Liver (tissue), 9 donors: ENCODE results near the gene SKAP1. TPM values are rescaled to one million over a fixed set of nuclear protein-coding genes. Genes with fewer than 3 reads are reported as not detected.
A peak's percentile ranks its signal among the peaks of the same experiment; 100 is the strongest.

Source experiments
- DNase-seq: peaks from one replicate; pipeline ENCODE4 v3.0.0-alpha.2; 2017; ENCODE audit warnings: low spot score
- H3K27ac ChIP-seq, 2 donors: one replicate each; pipeline ENCODE4 v1.7.0; 2013; ENCODE audit warnings: inconsistent platforms in 2 of 2, low read length in 2 of 2, control low read depth in 1 of 2, low read depth in 1 of 2, mild to moderate bottlenecking in 1 of 2
- H3K27me3 ChIP-seq, 4 donors: one replicate each; pipeline versions ENCODE4 v1.6.1 to v1.7.0; 2013; ENCODE audit warnings: low read length in 3 of 4, inconsistent platforms in 1 of 4, mild to moderate bottlenecking in 1 of 4, moderate library complexity in 1 of 4; ENCODE audit not compliant: control insufficient read depth in 4 of 4, insufficient read depth in 4 of 4
- H3K36me3 ChIP-seq, 4 donors: one replicate each; pipeline versions ENCODE4 v1.6.1 to v1.7.0; 2013; ENCODE audit warnings: low read length in 3 of 4, mild to moderate bottlenecking in 3 of 4, low read depth in 1 of 4, moderate library complexity in 1 of 4; ENCODE audit not compliant: control insufficient read depth in 4 of 4, insufficient read depth in 3 of 4
- H3K4me1 ChIP-seq, 4 donors: one replicate each; pipeline versions ENCODE4 v1.6.1 to v1.7.0; 2013; ENCODE audit warnings: low read length in 3 of 4, mild to moderate bottlenecking in 3 of 4, moderate library complexity in 1 of 4; ENCODE audit not compliant: control insufficient read depth in 4 of 4, insufficient read depth in 4 of 4
- H3K4me3 ChIP-seq, 3 donors: one replicate each; pipeline versions ENCODE4 v1.6.1 to v1.7.0; 2013; ENCODE audit warnings: low read length in 3 of 3, control low read depth in 1 of 3, low read depth in 1 of 3, mild to moderate bottlenecking in 1 of 3
- H3K9ac ChIP-seq, 2 donors: one replicate each; pipeline ENCODE4 v1.7.0; 2013; ENCODE audit warnings: low read length in 2 of 2, mild to moderate bottlenecking in 2 of 2, moderate library complexity in 2 of 2, control low read depth in 1 of 2, low read depth in 1 of 2
- H3K9me3 ChIP-seq, 4 donors: one replicate each; pipeline versions ENCODE4 v1.6.1 to v1.7.0; 2013; ENCODE audit warnings: low read length in 3 of 4; ENCODE audit not compliant: control insufficient read depth in 4 of 4
- ATF3 ChIP-seq: IDR thresholded peaks from 2 replicates; pipeline ENCODE4 v1.6.1; 2016; ENCODE audit warnings: antibody characterized with exemption
- CTCF ChIP-seq: fragments of 150-350 bp; IDR thresholded peaks from 2 replicates; pipeline ENCODE4 v1.5.1; 2017; ENCODE audit warnings: improper control_type of control experiment, low read depth, low read length; ENCODE audit not compliant: missing input control
- EGR1 ChIP-seq, 2 donors: IDR thresholded peaks; 2 replicates each; pipeline ENCODE4 v1.6.1; 2016 to 2018; ENCODE audit warnings: antibody characterized with exemption in 2 of 2, low read depth in 2 of 2
- FOXA2 ChIP-seq: IDR thresholded peaks from 2 replicates; pipeline ENCODE4 v1.6.1; 2016; ENCODE audit warnings: antibody characterized with exemption
- GABPA ChIP-seq, 2 donors: IDR thresholded peaks in 1 of 2; conservative IDR thresholded peaks in 1 of 2; 2 replicates each; pipeline ENCODE4 v1.6.1; 2016; ENCODE audit warnings: antibody characterized with exemption in 2 of 2, mild to moderate bottlenecking in 1 of 2, moderate library complexity in 1 of 2
- HNF4A ChIP-seq, 2 donors: conservative IDR thresholded peaks; 2 replicates each; pipeline ENCODE4 v1.6.1; 2016; ENCODE audit warnings: antibody characterized with exemption in 2 of 2, mild to moderate bottlenecking in 2 of 2
- HNF4G ChIP-seq: IDR thresholded peaks from 2 replicates; pipeline ENCODE4 v1.6.1; 2016; ENCODE audit warnings: antibody characterized with exemption
- JUND ChIP-seq, 2 donors: IDR thresholded peaks; 2 replicates each; pipeline ENCODE4 v1.6.1; 2016; ENCODE audit warnings: antibody characterized with exemption in 2 of 2
- NR2F2 ChIP-seq: IDR thresholded peaks from 2 replicates; pipeline ENCODE4 v1.6.1; 2016; ENCODE audit warnings: antibody characterized with exemption
- RAD21 ChIP-seq, 2 donors: IDR thresholded peaks; 2 replicates each; pipeline ENCODE4 v1.6.1; 2016; ENCODE audit warnings: antibody characterized with exemption in 2 of 2, mild to moderate bottlenecking in 2 of 2
- REST ChIP-seq: IDR thresholded peaks from 2 replicates; pipeline ENCODE4 v1.6.1; 2016; ENCODE audit warnings: antibody characterized with exemption, mild to moderate bottlenecking
- RXRA ChIP-seq, 2 donors: IDR thresholded peaks; 2 replicates each; pipeline ENCODE4 v1.6.1; 2017 to 2018; ENCODE audit warnings: antibody characterized with exemption in 2 of 2, mild to moderate bottlenecking in 1 of 2
- SP1 ChIP-seq: IDR thresholded peaks from 2 replicates; pipeline ENCODE4 v1.6.1; 2018; ENCODE audit warnings: antibody characterized with exemption, mild to moderate bottlenecking
- TAF1 ChIP-seq: conservative IDR thresholded peaks from 2 replicates; pipeline ENCODE4 v1.6.1; 2016; ENCODE audit warnings: antibody characterized with exemption, mild to moderate bottlenecking
- YY1 ChIP-seq: IDR thresholded peaks from 2 replicates; pipeline ENCODE4 v1.6.1; 2016; ENCODE audit warnings: antibody characterized with exemption, mild to moderate bottlenecking
- ZBTB33 ChIP-seq: IDR thresholded peaks from 2 replicates; pipeline ENCODE4 v1.6.1; 2016; ENCODE audit warnings: antibody characterized with exemption
- WGBS: extraction: QIAGEN DNeasy Blood & Tissue Kit; methylation state at CpG from one replicate; pipeline ENCODE4 v1.1.7; 2013; 5-methylcytosine and 5-hydroxymethylcytosine counted together
- polyA plus RNA-seq, 2 donors: library from polyadenylated mRNA; stranded (reverse) in 1 of 2; unstranded in 1 of 2; fragments of 200-250 nt in 1 of 2; fragments of >200 nt in 1 of 2; fragmentation: Nextera tagmentation in 1 of 2; extraction: Ambion mirVana in 1 of 2; gene quantifications; one replicate each; pipeline versions ENCODE4 v1.2.1 to v1.2.3, GENCODE V29; 2013 to 2015
- total RNA-seq, 2 donors: library from RNA; depleted of rRNA; stranded (reverse); fragments of >200 nt; gene quantifications; one replicate each; pipeline ENCODE4 v1.2.3, GENCODE V29; 2014
- donor health status: healthy.
- donor health status: healthy.
- donor health status: healthy.
- donor health status: healthy.
- donor health status: healthy.

SKAP1 gene
- total and polyA plus RNA-seq, 4 donors: 2.5 to 20.8 (median 11.3) TPM

GRCh38 chr17:48336986-48337385, 93.0 kb downstream of the SKAP1 start (continued):
- no peak for TF ChIP-seq EGR1 (IDR thresholded peaks at IDR 0.05; ENCODE audit: low read depth in 2 of 2)
- TF ChIP-seq REST: no peak
- TF ChIP-seq TAF1: no peak
- no peak for TF ChIP-seq NR2F2
- no peak for TF ChIP-seq JUND (IDR thresholded peaks at IDR 0.05)

GRCh38 chr17:48335858-48336500, 94.0 kb downstream of the SKAP1 start:
- no peak for TF ChIP-seq ATF3
- no peak for TF ChIP-seq GABPA (IDR thresholded peaks at IDR 0.05 in 1 of 2, conservative IDR thresholded peaks at IDR 0.05 in 1 of 2)
- TF ChIP-seq RAD21 (IDR thresholded peaks at IDR 0.05): peak; percentile 78 to 83
- TF ChIP-seq TAF1: no peak
- no peak for TF ChIP-seq SP1
- TF ChIP-seq REST: no peak
- peak; percentile 66 for TF ChIP-seq CTCF
- no peak for TF ChIP-seq EGR1 (IDR thresholded peaks at IDR 0.05; ENCODE audit: low read depth in 2 of 2)
- no peak for TF ChIP-seq HNF4A (conservative IDR thresholded peaks at IDR 0.05)
- TF ChIP-seq RXRA (IDR thresholded peaks at IDR 0.05): no peak
- no peak for TF ChIP-seq FOXA2
- TF ChIP-seq YY1: no peak
- TF ChIP-seq HNF4G: no peak
- no peak for TF ChIP-seq JUND (IDR thresholded peaks at IDR 0.05)
- no peak for TF ChIP-seq ZBTB33
- no peak overlapping the region for H3K27ac ChIP-seq
- 5% methylated on average over 5 of the region's 5 CpGs for WGBS
- H3K9me3 ChIP-seq: no peaks in the 10 kb centered on the region
- no peaks in the 10 kb centered on the region for H3K4me1 ChIP-seq
- H3K4me3 ChIP-seq: no peak overlapping the region
- peaks cover 0 to 20% (median 2%) of the 10 kb centered on the region in 4 donors for H3K27me3 ChIP-seq
- no peak overlapping the region for H3K9ac ChIP-seq
- DNase-seq: no peak
- no peaks in the 10 kb centered on the region for H3K36me3 ChIP-seq
